GM12875 (cell line): Measurements from ENCODE around the gene NPSR1.

Experiments used
- H3K4me3 ChIP-seq: one replicate; pipeline ENCODE4 v1.5.1; 2011; ENCODE audit warnings: low read depth, low read length, control low read depth
- TF ChIP-seq, protein P1 (sequence below): IDR thresholded peaks from 2 replicates; pipeline ENCODE4 v1.5.1; 2011; ENCODE audit warnings: low read depth, mild to moderate bottlenecking, control low read depth, inconsistent platforms, low read length, moderate library complexity, borderline replicate concordance; ENCODE audit not compliant: insufficient read depth

The NPSR1 gene

GRCh38 chr7:34673066-34673465 lies 15.0 kb downstream of the NPSR1 start:
- H3K4me3 ChIP-seq, result no peak overlapping the region

GRCh38 chr7:34675749-34676374 lies 17.8 kb downstream of the NPSR1 start:
- TF ChIP-seq, protein P1, sequence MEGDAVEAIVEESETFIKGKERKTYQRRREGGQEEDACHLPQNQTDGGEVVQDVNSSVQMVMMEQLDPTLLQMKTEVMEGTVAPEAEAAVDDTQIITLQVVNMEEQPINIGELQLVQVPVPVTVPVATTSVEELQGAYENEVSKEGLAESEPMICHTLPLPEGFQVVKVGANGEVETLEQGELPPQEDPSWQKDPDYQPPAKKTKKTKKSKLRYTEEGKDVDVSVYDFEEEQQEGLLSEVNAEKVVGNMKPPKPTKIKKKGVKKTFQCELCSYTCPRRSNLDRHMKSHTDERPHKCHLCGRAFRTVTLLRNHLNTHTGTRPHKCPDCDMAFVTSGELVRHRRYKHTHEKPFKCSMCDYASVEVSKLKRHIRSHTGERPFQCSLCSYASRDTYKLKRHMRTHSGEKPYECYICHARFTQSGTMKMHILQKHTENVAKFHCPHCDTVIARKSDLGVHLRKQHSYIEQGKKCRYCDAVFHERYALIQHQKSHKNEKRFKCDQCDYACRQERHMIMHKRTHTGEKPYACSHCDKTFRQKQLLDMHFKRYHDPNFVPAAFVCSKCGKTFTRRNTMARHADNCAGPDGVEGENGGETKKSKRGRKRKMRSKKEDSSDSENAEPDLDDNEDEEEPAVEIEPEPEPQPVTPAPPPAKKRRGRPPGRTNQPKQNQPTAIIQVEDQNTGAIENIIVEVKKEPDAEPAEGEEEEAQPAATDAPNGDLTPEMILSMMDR, result peak; percentile 62
- no peak overlapping the region for H3K4me3 ChIP-seq

More at GRCh38 chr7:34673066-34673465, 15.0 kb downstream of the NPSR1 start:
- TF ChIP-seq, protein P1, result no peak

- no peak overlapping the region for H3K4me3 ChIP-seq
- TF ChIP-seq, protein P1, result no peak
These were observed 19.5 kb downstream of the NPSR1 start for GRCh38 chr7:34677491-34677890.

- no peak overlapping the region for H3K4me3 ChIP-seq
- TF ChIP-seq, protein P1, result no peak
These were observed 29.5 kb downstream of the NPSR1 start for GRCh38 chr7:34687529-34687928.

GRCh38 chr7:34696415-34696814 lies 38.4 kb downstream of the NPSR1 start:
- H3K4me3 ChIP-seq, result no peak overlapping the region
- TF ChIP-seq, protein P1, result no peak

DNA sequence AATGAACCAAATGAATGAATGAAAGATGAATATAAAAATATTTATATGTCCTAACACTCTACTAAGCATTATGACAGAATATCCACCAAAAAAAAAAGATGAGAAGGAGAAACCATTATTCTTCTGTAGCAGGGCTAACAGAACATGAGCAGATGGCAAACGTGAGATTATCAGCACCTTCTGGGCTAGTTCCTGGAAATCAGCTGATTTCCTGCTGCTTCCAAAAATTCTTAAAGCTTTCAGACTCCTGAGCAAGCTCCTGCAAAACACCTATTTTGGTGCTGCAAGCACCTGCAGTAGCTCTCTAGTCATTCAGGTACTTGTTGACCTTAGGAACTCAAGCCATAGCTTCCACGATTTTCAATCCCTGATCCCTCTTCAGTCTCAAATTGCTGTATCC lies 51.8 kb downstream of the NPSR1 start:
- no peak overlapping the region for H3K4me3 ChIP-seq
- TF ChIP-seq, protein P1, result no peak

DNA sequence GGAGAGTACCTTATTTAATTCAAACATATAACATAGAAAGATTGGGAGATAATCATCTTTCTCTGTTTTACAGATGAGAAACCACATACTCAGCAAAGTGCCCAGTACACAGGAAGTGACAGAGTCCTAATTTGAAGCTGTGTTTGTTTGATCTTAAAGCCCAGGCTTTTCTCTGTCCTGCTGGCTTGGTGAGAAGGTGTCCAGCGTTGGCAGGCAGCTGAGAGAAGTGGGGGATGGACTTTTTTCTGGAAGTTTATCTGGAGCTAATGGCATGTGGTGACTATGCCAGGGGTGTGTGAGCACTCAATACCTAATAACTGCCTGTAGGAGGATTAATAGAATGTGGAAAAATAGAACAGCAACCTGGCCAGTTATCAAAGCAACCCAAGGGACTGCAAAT lies 60.8 kb downstream of the NPSR1 start:
- H3K4me3 ChIP-seq, result no peak overlapping the region
- TF ChIP-seq, protein P1, result no peak
